ENCODE measurements around the gene ADGRE2.

DNA sequence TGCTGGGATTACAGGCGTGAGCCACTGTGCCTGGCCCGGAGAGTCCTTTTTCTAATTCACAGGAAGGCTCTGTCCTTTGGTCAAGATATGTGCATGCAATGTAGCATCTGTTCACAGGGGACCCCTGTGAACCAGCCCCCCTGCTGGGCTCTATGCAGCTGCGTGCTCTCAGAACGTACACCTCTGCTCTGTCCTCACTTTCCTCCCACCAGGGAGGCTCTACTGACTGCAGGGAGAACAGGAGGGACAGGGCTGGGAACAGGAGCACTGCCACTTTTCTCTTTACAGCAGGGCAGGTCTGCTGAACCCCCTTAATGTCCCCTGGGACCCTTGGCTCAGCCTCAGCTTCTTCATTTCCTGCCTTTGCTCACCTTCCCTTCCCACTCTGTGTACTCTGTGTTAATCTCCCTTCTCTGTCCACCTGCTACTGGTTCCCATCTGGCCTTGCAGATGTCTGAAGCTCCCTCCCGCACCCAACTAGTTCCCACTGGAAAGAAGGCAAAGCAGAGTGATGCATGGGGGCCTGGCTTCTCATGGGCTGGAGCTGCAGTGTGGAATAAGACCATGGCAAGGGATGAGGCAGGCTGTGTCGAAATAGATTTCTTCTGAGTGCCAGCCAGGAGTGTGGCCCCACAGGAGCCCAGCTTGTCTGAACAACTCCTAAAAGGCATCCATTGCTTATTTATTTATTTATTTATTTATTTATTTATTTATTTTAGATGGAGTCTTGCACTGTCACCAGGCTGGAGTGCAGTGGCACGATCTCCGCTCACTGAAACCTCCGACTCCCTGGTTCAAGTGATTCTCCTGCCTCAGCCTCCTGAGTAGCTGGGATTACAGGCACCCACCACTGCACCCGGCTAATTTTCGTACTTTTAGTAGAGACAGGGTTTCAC lies 7.2 kb downstream of the ADGRE2 start:
- TF ChIP-seq, protein P1, sequence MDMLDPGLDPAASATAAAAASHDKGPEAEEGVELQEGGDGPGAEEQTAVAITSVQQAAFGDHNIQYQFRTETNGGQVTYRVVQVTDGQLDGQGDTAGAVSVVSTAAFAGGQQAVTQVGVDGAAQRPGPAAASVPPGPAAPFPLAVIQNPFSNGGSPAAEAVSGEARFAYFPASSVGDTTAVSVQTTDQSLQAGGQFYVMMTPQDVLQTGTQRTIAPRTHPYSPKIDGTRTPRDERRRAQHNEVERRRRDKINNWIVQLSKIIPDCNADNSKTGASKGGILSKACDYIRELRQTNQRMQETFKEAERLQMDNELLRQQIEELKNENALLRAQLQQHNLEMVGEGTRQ (IDR thresholded peaks at IDR 0.05), result no peak
- TF ChIP-seq, protein P2, sequence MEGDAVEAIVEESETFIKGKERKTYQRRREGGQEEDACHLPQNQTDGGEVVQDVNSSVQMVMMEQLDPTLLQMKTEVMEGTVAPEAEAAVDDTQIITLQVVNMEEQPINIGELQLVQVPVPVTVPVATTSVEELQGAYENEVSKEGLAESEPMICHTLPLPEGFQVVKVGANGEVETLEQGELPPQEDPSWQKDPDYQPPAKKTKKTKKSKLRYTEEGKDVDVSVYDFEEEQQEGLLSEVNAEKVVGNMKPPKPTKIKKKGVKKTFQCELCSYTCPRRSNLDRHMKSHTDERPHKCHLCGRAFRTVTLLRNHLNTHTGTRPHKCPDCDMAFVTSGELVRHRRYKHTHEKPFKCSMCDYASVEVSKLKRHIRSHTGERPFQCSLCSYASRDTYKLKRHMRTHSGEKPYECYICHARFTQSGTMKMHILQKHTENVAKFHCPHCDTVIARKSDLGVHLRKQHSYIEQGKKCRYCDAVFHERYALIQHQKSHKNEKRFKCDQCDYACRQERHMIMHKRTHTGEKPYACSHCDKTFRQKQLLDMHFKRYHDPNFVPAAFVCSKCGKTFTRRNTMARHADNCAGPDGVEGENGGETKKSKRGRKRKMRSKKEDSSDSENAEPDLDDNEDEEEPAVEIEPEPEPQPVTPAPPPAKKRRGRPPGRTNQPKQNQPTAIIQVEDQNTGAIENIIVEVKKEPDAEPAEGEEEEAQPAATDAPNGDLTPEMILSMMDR (IDR thresholded peaks at IDR 0.05), result no peak
- TF ChIP-seq CHD2 (IDR thresholded peaks at IDR 0.05; ENCODE audit: low read length, partially characterized antibody) (no peak), POLR2AphosphoS2 (conservative IDR thresholded peaks at IDR 0.05; ENCODE audit: low read length) (no peak), POLR2A (IDR thresholded peaks at IDR 0.05; ENCODE audit: low read length) (no peak), MYC (IDR thresholded peaks at IDR 0.05; ENCODE audit: borderline replicate concordance, low read length) (no peak)
- TF ChIP-seq, protein P3, sequence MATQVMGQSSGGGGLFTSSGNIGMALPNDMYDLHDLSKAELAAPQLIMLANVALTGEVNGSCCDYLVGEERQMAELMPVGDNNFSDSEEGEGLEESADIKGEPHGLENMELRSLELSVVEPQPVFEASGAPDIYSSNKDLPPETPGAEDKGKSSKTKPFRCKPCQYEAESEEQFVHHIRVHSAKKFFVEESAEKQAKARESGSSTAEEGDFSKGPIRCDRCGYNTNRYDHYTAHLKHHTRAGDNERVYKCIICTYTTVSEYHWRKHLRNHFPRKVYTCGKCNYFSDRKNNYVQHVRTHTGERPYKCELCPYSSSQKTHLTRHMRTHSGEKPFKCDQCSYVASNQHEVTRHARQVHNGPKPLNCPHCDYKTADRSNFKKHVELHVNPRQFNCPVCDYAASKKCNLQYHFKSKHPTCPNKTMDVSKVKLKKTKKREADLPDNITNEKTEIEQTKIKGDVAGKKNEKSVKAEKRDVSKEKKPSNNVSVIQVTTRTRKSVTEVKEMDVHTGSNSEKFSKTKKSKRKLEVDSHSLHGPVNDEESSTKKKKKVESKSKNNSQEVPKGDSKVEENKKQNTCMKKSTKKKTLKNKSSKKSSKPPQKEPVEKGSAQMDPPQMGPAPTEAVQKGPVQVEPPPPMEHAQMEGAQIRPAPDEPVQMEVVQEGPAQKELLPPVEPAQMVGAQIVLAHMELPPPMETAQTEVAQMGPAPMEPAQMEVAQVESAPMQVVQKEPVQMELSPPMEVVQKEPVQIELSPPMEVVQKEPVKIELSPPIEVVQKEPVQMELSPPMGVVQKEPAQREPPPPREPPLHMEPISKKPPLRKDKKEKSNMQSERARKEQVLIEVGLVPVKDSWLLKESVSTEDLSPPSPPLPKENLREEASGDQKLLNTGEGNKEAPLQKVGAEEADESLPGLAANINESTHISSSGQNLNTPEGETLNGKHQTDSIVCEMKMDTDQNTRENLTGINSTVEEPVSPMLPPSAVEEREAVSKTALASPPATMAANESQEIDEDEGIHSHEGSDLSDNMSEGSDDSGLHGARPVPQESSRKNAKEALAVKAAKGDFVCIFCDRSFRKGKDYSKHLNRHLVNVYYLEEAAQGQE (IDR thresholded peaks at IDR 0.05), result no peak
- TF ChIP-seq, protein P4, sequence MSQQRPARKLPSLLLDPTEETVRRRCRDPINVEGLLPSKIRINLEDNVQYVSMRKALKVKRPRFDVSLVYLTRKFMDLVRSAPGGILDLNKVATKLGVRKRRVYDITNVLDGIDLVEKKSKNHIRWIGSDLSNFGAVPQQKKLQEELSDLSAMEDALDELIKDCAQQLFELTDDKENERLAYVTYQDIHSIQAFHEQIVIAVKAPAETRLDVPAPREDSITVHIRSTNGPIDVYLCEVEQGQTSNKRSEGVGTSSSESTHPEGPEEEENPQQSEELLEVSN (IDR thresholded peaks at IDR 0.05; ENCODE audit: borderline replicate concordance, low read depth), result no peak
